Fibroblast of skin of scalp (primary cell): ENCODE measurements around the gene BAG5.

ENCODE experiments used
- DNase-seq: peaks from one replicate; pipeline ENCODE4 v3.0.0-alpha.2; 2013

The BAG5 gene

GRCh38 chr14:103545915-103546651 is 16.4 kb downstream of the BAG5 start:
- no peak for DNase-seq

GRCh38 chr14:103545219-103545914 is 17.1 kb downstream of the BAG5 start:
- DNase-seq, result no peak

- no peak for DNase-seq
Observed at GRCh38 chr14:103544388-103545218, 17.9 kb downstream of the BAG5 start.

GRCh38 chr14:103543721-103544387 is 18.6 kb downstream of the BAG5 start:
- no peak for DNase-seq

- no peak for DNase-seq
Observed at GRCh38 chr14:103543140-103543539, 19.3 kb downstream of the BAG5 start.

- peak; percentile 44 for DNase-seq
Observed at GRCh38 chr14:103542605-103543088, 19.8 kb downstream of the BAG5 start.

DNA sequence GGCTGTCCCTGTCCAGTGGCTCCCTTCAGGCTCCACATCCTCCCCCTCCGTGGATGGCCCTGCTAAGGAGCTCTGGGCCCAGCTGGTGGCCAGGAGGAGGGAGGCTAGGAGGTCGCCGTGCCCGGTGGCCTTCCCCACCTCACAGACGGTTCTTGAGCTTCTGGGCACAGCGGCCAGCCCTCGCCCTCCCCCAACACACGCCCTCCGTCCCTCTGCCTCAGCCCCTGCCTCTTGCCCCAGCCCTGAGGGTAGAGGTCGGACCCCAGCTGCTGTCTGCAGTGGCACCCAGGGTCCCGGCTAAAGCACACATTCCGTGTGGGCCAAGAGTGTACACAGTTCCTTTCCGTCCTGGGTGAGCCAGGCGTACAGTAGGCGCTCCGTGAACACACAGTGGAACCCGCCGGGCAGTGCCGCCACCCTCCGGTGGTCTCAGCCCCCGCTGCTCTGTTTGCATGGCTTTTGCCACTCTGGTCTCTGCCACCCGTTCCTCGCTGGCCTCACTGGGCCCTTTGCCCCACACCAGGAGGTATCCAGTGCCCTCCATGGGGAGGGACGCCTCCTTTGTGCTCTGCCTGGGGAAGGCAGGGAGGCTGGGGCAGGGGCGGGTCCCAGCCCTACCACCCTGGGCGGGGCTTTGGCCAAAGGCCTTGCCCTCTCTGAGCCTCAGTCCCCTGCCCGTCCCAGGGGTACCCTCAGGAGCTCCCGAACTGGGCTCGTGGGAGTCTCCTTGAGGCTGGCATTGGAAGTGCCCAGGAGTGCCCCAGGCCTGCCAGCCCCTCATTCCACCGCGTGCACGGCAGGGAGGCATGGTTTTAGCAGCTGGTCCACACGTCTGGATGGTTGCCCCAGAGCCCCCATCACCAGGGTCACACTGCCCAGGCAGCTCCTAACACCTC is 20.5 kb downstream of the BAG5 start:
- no peak for DNase-seq

GRCh38 chr14:103540821-103541708 is 21.4 kb downstream of the BAG5 start:
- DNase-seq, result no peak

DNA sequence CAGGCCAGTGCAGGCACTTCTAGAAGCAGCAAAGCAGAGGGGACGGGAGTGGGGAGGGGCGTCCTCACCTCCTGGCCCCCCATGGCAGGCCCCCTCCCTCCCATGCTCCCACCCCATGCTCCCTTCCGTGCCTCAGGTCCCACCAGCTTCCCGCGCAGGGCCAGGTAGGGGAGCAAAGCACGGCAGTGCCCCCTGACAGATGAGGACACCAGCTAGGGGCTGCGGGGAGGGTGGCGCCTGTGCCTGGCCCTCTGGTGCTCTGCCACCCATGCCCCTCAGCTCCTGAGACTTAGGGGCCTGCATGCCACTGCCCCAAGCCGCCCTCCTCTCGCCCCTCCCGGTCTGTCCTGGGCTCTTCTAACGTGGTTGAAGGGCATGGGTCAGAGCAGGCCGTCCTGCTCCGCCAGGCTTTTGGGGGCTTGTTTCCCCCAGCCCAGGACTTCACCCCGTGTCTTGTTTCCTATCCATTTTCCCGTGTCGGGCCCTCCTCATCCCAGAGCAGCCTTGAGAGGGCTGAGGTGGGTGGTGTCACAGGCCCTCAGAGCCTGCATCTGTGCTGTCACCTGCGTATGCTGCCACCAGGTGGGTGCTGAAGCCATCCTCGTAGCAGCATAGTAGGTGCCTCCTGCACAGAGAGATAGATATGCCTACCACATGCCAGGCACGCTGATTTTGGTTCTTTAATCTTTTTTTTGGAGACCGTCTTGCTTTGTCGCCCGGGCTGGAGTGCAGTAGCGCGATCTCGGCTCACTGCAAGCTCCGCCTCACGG is 23.2 kb downstream of the BAG5 start:
- no peak for DNase-seq

GRCh38 chr14:103538291-103539055 is 24.0 kb downstream of the BAG5 start:
- no peak for DNase-seq

- no peak for DNase-seq
Observed at GRCh38 chr14:103537175-103537990, 25.1 kb downstream of the BAG5 start.

DNA sequence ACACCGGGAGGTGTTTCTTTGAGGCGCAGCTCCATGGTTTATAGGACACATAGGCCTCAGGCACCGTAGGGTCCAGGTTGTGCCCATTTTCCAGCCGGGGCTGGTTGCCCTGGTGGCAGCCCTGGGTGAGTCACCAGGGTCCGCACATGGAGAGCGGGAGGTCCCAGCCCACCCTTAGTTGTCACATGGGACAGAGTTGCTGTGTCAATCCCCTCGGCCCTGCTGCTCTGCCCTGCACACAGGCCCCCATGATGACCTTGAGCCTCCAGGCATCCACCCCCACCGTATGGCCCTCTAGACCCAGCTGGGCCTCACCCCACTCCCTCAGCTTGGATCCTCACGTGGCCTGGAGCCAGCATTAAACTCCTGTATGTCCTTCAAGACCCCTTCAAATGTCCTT is 25.8 kb downstream of the BAG5 start:
- DNase-seq, result no peak

- DNase-seq, result no peak
Observed at GRCh38 chr14:103535891-103536565, 26.4 kb downstream of the BAG5 start.

DNA sequence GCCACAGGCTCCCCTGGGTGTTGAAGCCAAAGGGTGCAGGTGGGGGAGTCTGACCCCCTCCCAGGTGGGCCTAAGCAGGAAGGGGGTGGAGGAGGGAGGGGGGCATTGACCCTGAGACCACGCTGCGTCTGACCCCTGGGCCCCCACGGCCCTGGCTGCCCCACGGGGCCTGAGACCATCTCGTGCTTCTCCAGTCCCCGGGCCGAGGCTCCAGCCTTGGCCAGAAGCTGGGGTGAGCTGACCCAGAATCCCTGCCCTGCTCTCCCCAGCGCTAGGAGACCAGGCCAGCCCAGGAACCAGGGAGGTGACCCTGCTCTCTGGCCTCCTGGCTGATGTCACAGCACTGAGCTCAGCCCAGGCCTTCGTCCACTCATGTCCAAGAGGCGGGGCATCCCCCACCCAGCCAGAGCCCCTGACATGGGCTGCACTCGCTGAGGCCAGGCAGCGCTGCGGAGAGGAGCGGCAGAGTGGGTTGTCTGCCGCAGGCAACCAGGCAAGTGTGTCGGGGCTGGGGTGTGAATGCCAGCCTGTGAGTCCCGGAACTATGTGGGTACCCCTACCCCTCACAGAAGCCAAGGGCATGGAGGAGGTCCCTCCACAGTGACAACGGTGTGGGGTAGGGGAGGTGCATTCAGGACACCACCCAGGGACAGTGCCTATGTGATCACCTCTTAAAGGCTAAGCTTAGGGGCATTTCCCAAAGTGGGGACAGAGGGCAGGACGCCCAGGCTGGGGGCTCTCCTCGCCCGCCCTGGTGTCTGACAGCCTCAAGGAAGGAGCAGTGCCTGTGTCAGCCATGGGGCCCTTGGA is 27.2 kb downstream of the BAG5 start:
- DNase-seq, result no peak

DNA sequence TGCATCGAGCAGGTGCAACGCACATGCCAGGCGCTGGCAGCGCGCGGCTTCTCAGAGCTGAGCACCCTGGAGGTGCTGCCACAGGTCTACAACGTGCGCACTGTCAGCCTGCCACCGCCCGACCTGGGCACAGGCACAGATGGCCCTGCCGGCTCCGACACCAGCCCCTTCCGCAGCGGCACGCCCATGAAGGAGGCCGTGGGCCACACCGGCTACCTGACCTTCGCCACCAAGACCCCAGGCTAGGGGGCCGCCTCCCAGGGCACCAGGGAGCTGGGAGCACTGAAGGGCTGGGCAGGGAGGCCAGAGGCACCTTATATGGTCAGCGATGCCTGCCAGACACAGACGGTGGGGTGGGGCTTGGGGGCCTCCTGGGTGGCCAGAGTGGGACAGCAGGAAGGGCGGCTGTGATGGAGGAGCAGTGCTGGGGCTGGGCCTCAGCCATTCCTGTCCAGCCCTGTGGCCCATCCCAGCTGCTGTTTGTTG is 27.8 kb downstream of the BAG5 start:
- DNase-seq, result no peak

DNA sequence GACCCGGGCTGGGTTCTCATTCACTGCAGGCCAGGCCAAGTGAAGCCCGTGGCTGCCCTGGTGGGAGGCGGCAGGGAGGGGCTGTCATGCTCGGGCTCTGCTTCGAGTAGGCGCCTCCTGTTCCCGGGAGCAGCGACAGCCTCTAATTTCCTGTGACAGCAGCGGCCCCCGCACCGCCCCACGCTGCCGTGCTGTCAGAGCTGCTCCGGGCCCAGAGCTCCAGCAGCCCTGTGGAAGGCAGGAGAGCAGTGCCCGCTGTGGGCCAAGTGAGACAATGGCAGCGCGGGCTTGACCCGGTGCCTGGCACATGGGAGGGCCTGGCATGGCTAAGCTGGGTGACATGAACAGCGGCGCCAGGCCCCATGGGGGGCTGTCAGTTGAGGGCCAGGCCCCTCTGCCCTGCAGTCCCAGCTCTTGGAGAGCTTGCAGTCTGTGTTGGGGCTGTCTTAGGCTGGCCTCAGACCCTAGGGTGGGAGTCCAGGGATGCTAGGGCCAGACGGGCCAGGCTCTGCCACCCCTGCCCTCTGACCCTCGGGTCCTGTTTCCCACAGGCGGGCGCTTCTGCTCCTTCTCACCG is 28.4 kb downstream of the BAG5 start:
- no peak for DNase-seq
